T-cell (primary cell): ENCODE results near the gene ACTG2. TPM values are rescaled to one million over a fixed set of nuclear protein-coding genes. Genes with fewer than 3 reads are reported as not detected.

Experiments used
- ATAC-seq, 4 experiments: fragments of 200-7000 bp in 3 of 4; fragments of 150-1000 bp in 1 of 4; cut with Tn5 transposase; replicated peaks in 1 of 4; 1 replicate in 3 of 4; 2 replicates in 1 of 4; pipeline ENCODE4 v1.10.0; 2021; ENCODE audit warnings: moderate library complexity in 3 of 4, mild to moderate bottlenecking in 2 of 4, moderate number of reproducible peaks in 1 of 4
- CTCF ChIA-PET, 2 donors: fragments of 300-600 bp; sonication (Branson Sonifier 250); formaldehyde crosslinking; loops; one replicate each; lab custom pipeline; 2022; ENCODE audit warnings: antibody characterized with exemption in 2 of 2; lab: Charles Lee
- POLR2A ChIA-PET, 2 donors: fragments of 300-600 bp; sonication (Branson Sonifier 250); formaldehyde crosslinking; loops; one replicate each; lab custom pipeline; 2022; ENCODE audit warnings: antibody characterized with exemption in 2 of 2; lab: Charles Lee
- DNase-seq, 35 experiments: peaks; one replicate each; pipeline versions ENCODE4 v3.0.0 to v3.0.0-alpha.2; 2013 to 2023
- H3K27ac ChIP-seq: one replicate; pipeline ENCODE4 v1.5.1; 2013; ENCODE audit warnings: low read length
- H3K27me3 ChIP-seq, 2 experiments: replicated peaks in 1 of 2; 1 replicate in 1 of 2; 2 replicates in 1 of 2; pipeline versions ENCODE4 v1.6.1 to v1.7.0; 2013; ENCODE audit warnings: low read length in 1 of 2, mixed read lengths in 1 of 2; ENCODE audit not compliant: control insufficient read depth in 2 of 2, insufficient read depth in 2 of 2; ENCODE audit errors: extremely low read depth in 1 of 2
- H3K36me3 ChIP-seq, 2 donors: 1 replicate in 1 of 2; 2 replicates in 1 of 2; pipeline versions ENCODE4 v1.6.1 to v1.7.0; 2013; ENCODE audit warnings: low read length in 1 of 2; ENCODE audit not compliant: control insufficient read depth in 2 of 2, insufficient read depth in 1 of 2; ENCODE audit errors: extremely low read depth in 1 of 2
- H3K4me1 ChIP-seq, 2 experiments: 1 replicate in 1 of 2; 2 replicates in 1 of 2; pipeline versions ENCODE4 v1.6.1 to v1.7.0; 2013; ENCODE audit warnings: low read length in 2 of 2, mixed read lengths in 1 of 2; ENCODE audit not compliant: insufficient read depth in 2 of 2, control insufficient read depth in 1 of 2; ENCODE audit errors: extremely low read depth in 1 of 2
- H3K4me3 ChIP-seq, 2 donors: 1 replicate in 1 of 2; 2 replicates in 1 of 2; pipeline versions ENCODE4 v1.5.1 to v1.7.0; 2013; ENCODE audit warnings: mild to moderate bottlenecking in 2 of 2, low read length in 1 of 2, moderate library complexity in 1 of 2; ENCODE audit not compliant: control insufficient read depth in 1 of 2; ENCODE audit errors: extremely low read depth in 1 of 2
- H3K9me3 ChIP-seq: 2 replicates; pipeline ENCODE4 v1.7.0; 2013
- H3K27ac Mint-ChIP-seq, 2 donors: one replicate each; pipeline ENCODE4 v1.8.0; 2020 to 2021; ENCODE audit warnings: mild to moderate bottlenecking in 2 of 2, mixed read lengths in 2 of 2
- H3K27me3 Mint-ChIP-seq, 2 donors: one replicate each; pipeline ENCODE4 v1.8.0; 2021 to 2022; ENCODE audit warnings: mixed read lengths in 2 of 2
- H3K36me3 Mint-ChIP-seq: one replicate; pipeline ENCODE4 v1.8.0; 2021; ENCODE audit warnings: mixed read lengths
- H3K4me1 Mint-ChIP-seq, 3 donors: one replicate each; pipeline ENCODE4 v1.8.0; 2020 to 2022; ENCODE audit warnings: mixed read lengths in 3 of 3, mild to moderate bottlenecking in 1 of 3
- H3K4me3 Mint-ChIP-seq, 3 donors: one replicate each; pipeline ENCODE4 v1.8.0; 2020 to 2022; ENCODE audit warnings: mild to moderate bottlenecking in 3 of 3, mixed read lengths in 3 of 3, moderate library complexity in 3 of 3
- H3K9me3 Mint-ChIP-seq, 3 donors: one replicate each; pipeline ENCODE4 v1.8.0; 2020 to 2022; ENCODE audit warnings: mixed read lengths in 3 of 3
- WGBS: methylation state at CpG from one replicate; pipeline ENCODE4 v1.1.5; 2013; ENCODE audit warnings: missing lambda C conversion rate; ENCODE audit not compliant: insufficient coverage; 5-methylcytosine and 5-hydroxymethylcytosine counted together
- total RNA-seq, 35 experiments: library from RNA in 6 of 35; stranded (reverse) in 6 of 35; fragments of 120-200 nt in 1 of 35; gene quantifications; one replicate each; pipeline versions ENCODE4 v1.2.1 to v1.2.4 and lab custom pipeline; 2013 to 2026

ACTG2 gene
- total RNA-seq, 5 donors from 2014 or later (not counting 1 experiment from before 2014, with no cell fraction given) = 0.79 to 1.3 (median 0.95) TPM; not detected in 2

- POLR2A ChIA-PET = no interaction called here
- ATAC-seq = no peak
- 100% methylated on average over 1 of the region's 10 CpGs for WGBS
- CTCF ChIA-PET = interaction anchor here (0.5 to 2.1 kb wide), 5 partner anchors 13 to 242 kb away, joined by 3 to 8 read pairs (median 7); no protein-coding TSS in a partner anchor
- Mint-ChIP-seq H3K36me3 (no peaks in the 10 kb centered on the region), H3K9me3 (no peaks in the 10 kb centered on the region), H3K4me1 (peaks cover 0 to 2% (median 0%) of the 10 kb centered on the region in 3 donors), H3K27me3 (no peaks in the 10 kb centered on the region), H3K4me3 (no peak overlapping the region), H3K27ac (no peak overlapping the region)
- Histone ChIP-seq H3K27me3 (peaks cover 0 to 3% of the 10 kb centered on the region in 2 experiments), H3K27ac (no peak overlapping the region), H3K36me3 (no peaks in the 10 kb centered on the region), H3K4me1 (no peaks in the 10 kb centered on the region), H3K9me3 (no peaks in the 10 kb centered on the region), H3K4me3 (no peak overlapping the region)
- no peak for DNase-seq
Measured at GRCh38 chr2:73908689-73909652, 16.2 kb downstream of the ACTG2 start.

- H3K9me3 Mint-ChIP-seq = no peaks in the 10 kb centered on the region
- no peak overlapping the region for H3K27ac Mint-ChIP-seq
- WGBS = 100% methylated on average over 3 of the region's 6 CpGs
- ATAC-seq (no peak), DNase-seq (no peak)
- H3K36me3 ChIP-seq = no peaks in the 10 kb centered on the region
- CTCF ChIA-PET = interaction anchor here (0.5 to 0.6 kb wide), 3 partner anchors 11 to 136 kb away, joined by 3 to 4 read pairs (median 3); no protein-coding TSS in a partner anchor
- POLR2A ChIA-PET = no interaction called here
- no peaks in the 10 kb centered on the region for H3K9me3 ChIP-seq
- H3K36me3 Mint-ChIP-seq = no peaks in the 10 kb centered on the region
- H3K4me1 Mint-ChIP-seq = peaks cover 0 to 2% (median 0%) of the 10 kb centered on the region in 3 donors
- H3K4me3 Mint-ChIP-seq = no peak overlapping the region
- no peaks in the 10 kb centered on the region for H3K27me3 Mint-ChIP-seq
- H3K27ac ChIP-seq = no peak overlapping the region
- peaks cover 0 to 7% of the 10 kb centered on the region in 2 experiments for H3K27me3 ChIP-seq
- no peak overlapping the region for H3K4me3 ChIP-seq
- no peaks in the 10 kb centered on the region for H3K4me1 ChIP-seq
Measured at GRCh38 chr2:73910873-73911547, 18.2 kb downstream of the ACTG2 start.

GRCh38 chr2:73911548-73912208 lies 18.9 kb downstream of the ACTG2 start:
- Mint-ChIP-seq H3K4me3 (no peak overlapping the region), H3K4me1 (peaks cover 0 to 2% (median 0%) of the 10 kb centered on the region in 3 donors)

GRCh38 chr2:73913414-73914054 lies 20.7 kb downstream of the ACTG2 start:
- Histone ChIP-seq H3K4me3 (no peak overlapping the region), H3K27ac (no peak overlapping the region), H3K4me1 (no peaks in the 10 kb centered on the region), H3K9me3 (no peaks in the 10 kb centered on the region), H3K27me3 (peaks cover 0 to 9% of the 10 kb centered on the region in 2 experiments), H3K36me3 (no peaks in the 10 kb centered on the region)
- DNase-seq (no peak), ATAC-seq (no peak)
- 100% methylated on average over 5 of the region's 8 CpGs for WGBS
- Mint-ChIP-seq H3K4me3 (no peak overlapping the region), H3K9me3 (no peaks in the 10 kb centered on the region), H3K36me3 (no peaks in the 10 kb centered on the region), H3K27ac (no peak overlapping the region), H3K4me1 (no peaks in the 10 kb centered on the region), H3K27me3 (no peaks in the 10 kb centered on the region)
- ChIA-PET CTCF (interaction anchor here in 1 of 2 donors (0.6 kb wide), 1 partner anchor 43 kb away, joined by 6 read pairs; no protein-coding TSS in a partner anchor), POLR2A (interaction anchor here in 1 of 2 donors (0.6 kb wide), 1 partner anchor 30 kb away, joined by 4 read pairs; no protein-coding TSS in a partner anchor)

More at GRCh38 chr2:73911548-73912208, 18.9 kb downstream of the ACTG2 start:
- 83% methylated on average over 1 of the region's 8 CpGs for WGBS
- Mint-ChIP-seq H3K27me3 (no peaks in the 10 kb centered on the region), H3K27ac (no peak overlapping the region), H3K36me3 (no peaks in the 10 kb centered on the region), H3K9me3 (no peaks in the 10 kb centered on the region)
- no peaks in the 10 kb centered on the region for H3K9me3 ChIP-seq
- no peaks in the 10 kb centered on the region for H3K4me1 ChIP-seq
- DNase-seq = no peak
- H3K27me3 ChIP-seq = peaks cover 0 to 9% of the 10 kb centered on the region in 2 experiments
- no peak overlapping the region for H3K27ac ChIP-seq
- H3K4me3 ChIP-seq = no peak overlapping the region
- no peaks in the 10 kb centered on the region for H3K36me3 ChIP-seq
- CTCF ChIA-PET = interaction anchor here (0.5 to 0.6 kb wide), 2 partner anchors 11 to 136 kb away, joined by 3 read pairs; no protein-coding TSS in a partner anchor
- POLR2A ChIA-PET = interaction anchor here in 1 of 2 donors (0.6 kb wide), 1 partner anchor 56 kb away, joined by 14 read pairs; no protein-coding TSS in a partner anchor
- ATAC-seq = no peak

- Mint-ChIP-seq H3K27me3 (no peaks in the 10 kb centered on the region), H3K4me1 (no peaks in the 10 kb centered on the region), H3K9me3 (no peaks in the 10 kb centered on the region), H3K4me3 (no peak overlapping the region), H3K27ac (no peak overlapping the region), H3K36me3 (no peaks in the 10 kb centered on the region)
- Histone ChIP-seq H3K4me1 (no peaks in the 10 kb centered on the region), H3K4me3 (no peak overlapping the region), H3K27me3 (peaks cover 0 to 9% of the 10 kb centered on the region in 2 experiments), H3K36me3 (no peaks in the 10 kb centered on the region), H3K9me3 (no peaks in the 10 kb centered on the region), H3K27ac (no peak overlapping the region)
- DNase-seq (no peak), ATAC-seq (no peak)
- WGBS = no CpG with 5 or more reads among the region's 4 CpGs
- POLR2A ChIA-PET = interaction anchor here in 1 of 2 donors (0.5 to 0.9 kb wide), 2 partner anchors 16 to 73 kb away, joined by 3 to 5 read pairs; no protein-coding TSS in a partner anchor
- CTCF ChIA-PET = interaction anchor here in 1 of 2 donors (0.6 kb wide), 2 partner anchors 137 to 232 kb away, joined by 3 to 5 read pairs; no protein-coding TSS in a partner anchor
Measured at GRCh38 chr2:73914667-73915066, 21.9 kb downstream of the ACTG2 start.
